SK-N-SH treated with all-trans-retinoic acid at 6 μM for 48 hours (cell line): ENCODE results near the gene UST.

Source experiments
- ATAC-seq: fragments of 200-7000 bp; cut with Tn5 transposase; 3 replicates; pipeline ENCODE4 v1.9.1; 2020; ENCODE audit warnings: mild to moderate bottlenecking, moderate library complexity
- BACH2 ChIP-seq: fragments of 250-450 bp; sonication (Bioruptor Pico); IDR thresholded peaks from 2 replicates; pipeline ENCODE4 v1.9.0; 2021; ENCODE audit warnings: mild to moderate bottlenecking, borderline replicate concordance
- CREB5 ChIP-seq: fragments of 250-450 bp; sonication (Bioruptor Pico); IDR thresholded peaks from 2 replicates; pipeline ENCODE4 v1.5.1; 2020; ENCODE audit warnings: low read depth, mild to moderate bottlenecking, moderate library complexity
- CSDC2 ChIP-seq: fragments of 250-450 bp; sonication (Bioruptor Pico); IDR thresholded peaks from 2 replicates; pipeline ENCODE4 v1.5.0; 2020; ENCODE audit warnings: mild to moderate bottlenecking, moderate library complexity
- ESRRG ChIP-seq: fragments of 250-450 bp; sonication (Bioruptor Pico); IDR thresholded peaks from 2 replicates; pipeline ENCODE4 v1.6.1; 2021; ENCODE audit warnings: mild to moderate bottlenecking
- GLIS3 ChIP-seq: fragments of 250-450 bp; sonication (Bioruptor Pico); IDR thresholded peaks from 2 replicates; pipeline ENCODE4 v1.5.0; 2020; ENCODE audit warnings: mild to moderate bottlenecking, moderate library complexity
- ISL1 ChIP-seq: fragments of 250-450 bp; sonication (Bioruptor Pico); IDR thresholded peaks from 2 replicates; pipeline ENCODE4 v2.1.2; 2022; ENCODE audit warnings: mild to moderate bottlenecking, moderate library complexity
- OSR1 ChIP-seq: fragments of 250-450 bp; sonication (Bioruptor Pico); IDR thresholded peaks from 2 replicates; pipeline ENCODE4 v1.8.0; 2022; ENCODE audit warnings: moderate library complexity, mild to moderate bottlenecking, inconsistent platforms
- PPARA ChIP-seq: fragments of 250-450 bp; sonication (Bioruptor Pico); IDR thresholded peaks from 2 replicates; pipeline ENCODE4 v1.5.0; 2020; ENCODE audit warnings: mild to moderate bottlenecking, borderline replicate concordance
- RARB ChIP-seq: fragments of 250-450 bp; sonication (Bioruptor Pico); IDR thresholded peaks from 2 replicates; pipeline ENCODE4 v1.8.0; 2021; ENCODE audit warnings: mild to moderate bottlenecking, moderate library complexity
- SNAI2 ChIP-seq: fragments of 250-450 bp; sonication (Bioruptor Pico); IDR thresholded peaks from 2 replicates; pipeline ENCODE4 v1.5.0; 2020; ENCODE audit warnings: mild to moderate bottlenecking, moderate library complexity
- TCF4 ChIP-seq: fragments of 250-450 bp; sonication (Bioruptor Pico); IDR thresholded peaks from 2 replicates; pipeline ENCODE4 v1.8.0; 2021; ENCODE audit warnings: mild to moderate bottlenecking, moderate library complexity, borderline replicate concordance
- TOX ChIP-seq: fragments of 250-450 bp; sonication (Bioruptor Pico); IDR thresholded peaks from 2 replicates; pipeline ENCODE4 v1.8.0; 2021; ENCODE audit warnings: mild to moderate bottlenecking, moderate library complexity, borderline replicate concordance
- TSHZ2 ChIP-seq: fragments of 250-450 bp; sonication (Bioruptor Pico); IDR thresholded peaks from 2 replicates; pipeline ENCODE4 v1.5.0; 2020; ENCODE audit warnings: mild to moderate bottlenecking, moderate library complexity
- ZC3H10 ChIP-seq: fragments of 250-450 bp; sonication (Bioruptor Pico); IDR thresholded peaks from 2 replicates; pipeline ENCODE4 v1.5.1; 2021; ENCODE audit warnings: mild to moderate bottlenecking, moderate library complexity
- ZFP3 ChIP-seq: fragments of 250-450 bp; sonication (Bioruptor Pico); IDR thresholded peaks from 2 replicates; pipeline ENCODE4 v1.5.0; 2020; ENCODE audit warnings: mild to moderate bottlenecking, moderate library complexity
- ZNF565 ChIP-seq: fragments of 450-650 bp; formaldehyde crosslinking; conservative IDR thresholded peaks from 2 replicates; pipeline ENCODE4 v1.5.0; 2020; ENCODE audit warnings: low read depth, mild to moderate bottlenecking, moderate library complexity
- ZNF70 ChIP-seq: fragments of 450-650 bp; formaldehyde crosslinking; IDR thresholded peaks from 2 replicates; pipeline ENCODE4 v1.5.0; 2020; ENCODE audit warnings: mild to moderate bottlenecking, moderate library complexity
- TF ChIP-seq, protein P1 (sequence below): fragments of 250-450 bp; sonication (Bioruptor Pico); IDR thresholded peaks from 2 replicates; pipeline ENCODE4 v1.8.0; 2020; ENCODE audit warnings: mild to moderate bottlenecking, moderate library complexity, borderline replicate concordance
- TF ChIP-seq, protein P2 (sequence below): fragments of 250-450 bp; sonication (Bioruptor Pico); IDR thresholded peaks from 2 replicates; pipeline ENCODE4 v1.5.1; 2021; ENCODE audit warnings: mild to moderate bottlenecking, moderate library complexity

The UST gene

DNA sequence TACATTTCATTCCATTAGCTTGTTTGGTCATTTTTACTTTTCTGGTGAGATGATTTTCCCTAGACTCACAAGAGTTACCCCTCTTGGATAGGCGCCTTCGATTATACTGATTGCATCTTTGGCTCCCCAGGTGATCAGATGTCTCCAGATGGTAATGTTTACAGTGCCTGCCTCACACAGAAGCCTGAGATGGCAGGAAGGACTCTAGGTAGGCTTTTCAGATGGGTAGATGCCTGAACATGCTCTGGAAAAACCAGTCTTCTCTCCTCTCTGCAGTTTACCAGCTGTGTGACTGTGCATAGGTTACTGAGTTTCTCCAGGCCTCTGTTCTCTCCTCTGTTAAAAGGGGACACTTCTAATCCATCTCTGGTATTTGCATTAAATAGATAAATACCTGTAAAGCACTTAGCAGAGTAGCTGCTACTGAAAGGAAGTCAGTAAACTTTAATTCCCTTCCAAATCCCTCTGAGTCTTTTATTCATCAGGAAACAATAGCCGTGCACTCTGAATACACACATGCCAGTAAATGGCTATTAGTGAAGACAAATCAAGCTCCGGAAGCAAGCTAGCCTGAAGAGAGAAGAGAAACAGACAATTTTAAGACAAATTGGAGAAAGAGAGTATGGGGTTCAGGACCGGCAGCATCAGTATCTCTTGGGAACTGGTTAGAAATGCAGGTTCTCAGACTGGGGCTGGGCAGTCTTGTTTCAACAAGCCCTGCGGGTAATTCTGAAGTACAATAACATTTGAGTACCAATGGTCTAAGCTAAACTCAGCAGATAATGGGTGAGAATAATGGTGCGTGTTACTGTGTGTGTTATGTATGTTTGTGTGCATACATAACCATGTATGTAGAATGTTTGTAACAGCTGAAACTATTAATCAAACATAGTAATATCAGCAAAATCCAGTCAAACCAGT, 139.4 kb downstream of the UST start:
- no peak for TF ChIP-seq ZNF70
- no peak for TF ChIP-seq TSHZ2
- no peak for TF ChIP-seq BACH2 (CRISPR knock-in tag)
- TF ChIP-seq, protein P1, sequence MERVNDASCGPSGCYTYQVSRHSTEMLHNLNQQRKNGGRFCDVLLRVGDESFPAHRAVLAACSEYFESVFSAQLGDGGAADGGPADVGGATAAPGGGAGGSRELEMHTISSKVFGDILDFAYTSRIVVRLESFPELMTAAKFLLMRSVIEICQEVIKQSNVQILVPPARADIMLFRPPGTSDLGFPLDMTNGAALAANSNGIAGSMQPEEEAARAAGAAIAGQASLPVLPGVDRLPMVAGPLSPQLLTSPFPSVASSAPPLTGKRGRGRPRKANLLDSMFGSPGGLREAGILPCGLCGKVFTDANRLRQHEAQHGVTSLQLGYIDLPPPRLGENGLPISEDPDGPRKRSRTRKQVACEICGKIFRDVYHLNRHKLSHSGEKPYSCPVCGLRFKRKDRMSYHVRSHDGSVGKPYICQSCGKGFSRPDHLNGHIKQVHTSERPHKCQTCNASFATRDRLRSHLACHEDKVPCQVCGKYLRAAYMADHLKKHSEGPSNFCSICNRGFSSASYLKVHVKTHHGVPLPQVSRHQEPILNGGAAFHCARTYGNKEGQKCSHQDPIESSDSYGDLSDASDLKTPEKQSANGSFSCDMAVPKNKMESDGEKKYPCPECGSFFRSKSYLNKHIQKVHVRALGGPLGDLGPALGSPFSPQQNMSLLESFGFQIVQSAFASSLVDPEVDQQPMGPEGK (CRISPR knock-in tag), result no peak
- no peak for TF ChIP-seq ESRRG (CRISPR knock-in tag)
- TF ChIP-seq, protein P2, sequence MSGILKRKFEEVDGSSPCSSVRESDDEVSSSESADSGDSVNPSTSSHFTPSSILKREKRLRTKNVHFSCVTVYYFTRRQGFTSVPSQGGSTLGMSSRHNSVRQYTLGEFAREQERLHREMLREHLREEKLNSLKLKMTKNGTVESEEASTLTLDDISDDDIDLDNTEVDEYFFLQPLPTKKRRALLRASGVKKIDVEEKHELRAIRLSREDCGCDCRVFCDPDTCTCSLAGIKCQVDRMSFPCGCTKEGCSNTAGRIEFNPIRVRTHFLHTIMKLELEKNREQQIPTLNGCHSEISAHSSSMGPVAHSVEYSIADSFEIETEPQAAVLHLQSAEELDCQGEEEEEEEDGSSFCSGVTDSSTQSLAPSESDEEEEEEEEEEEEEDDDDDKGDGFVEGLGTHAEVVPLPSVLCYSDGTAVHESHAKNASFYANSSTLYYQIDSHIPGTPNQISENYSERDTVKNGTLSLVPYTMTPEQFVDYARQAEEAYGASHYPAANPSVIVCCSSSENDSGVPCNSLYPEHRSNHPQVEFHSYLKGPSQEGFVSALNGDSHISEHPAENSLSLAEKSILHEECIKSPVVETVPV (CRISPR knock-in tag), result no peak
- no peak for TF ChIP-seq ISL1
- no peak for TF ChIP-seq ZC3H10 (CRISPR knock-in tag)
- no peak for TF ChIP-seq TCF4
- no peak for TF ChIP-seq SNAI2 (CRISPR knock-in tag)
- no peak for TF ChIP-seq OSR1 (CRISPR knock-in tag)
- no peak for TF ChIP-seq GLIS3 (CRISPR knock-in tag)
- TF ChIP-seq RARB, result no peak
- ATAC-seq, result peak; percentile 46

GRCh38 chr6:148887181-148887580, 140.4 kb downstream of the UST start:
- no peak for TF ChIP-seq CREB5 (CRISPR knock-in tag)
- no peak for TF ChIP-seq PPARA
- TF ChIP-seq, protein P2 (CRISPR knock-in tag), result no peak
- TF ChIP-seq OSR1 (CRISPR knock-in tag), result no peak
- no peak for TF ChIP-seq ZC3H10 (CRISPR knock-in tag)
- TF ChIP-seq ESRRG (CRISPR knock-in tag), result no peak
- no peak for TF ChIP-seq CSDC2 (CRISPR knock-in tag)
- TF ChIP-seq ZFP3 (CRISPR knock-in tag), result no peak
- no peak for TF ChIP-seq GLIS3 (CRISPR knock-in tag)
- TF ChIP-seq, protein P1 (CRISPR knock-in tag), result no peak
- ATAC-seq, result no peak

DNA sequence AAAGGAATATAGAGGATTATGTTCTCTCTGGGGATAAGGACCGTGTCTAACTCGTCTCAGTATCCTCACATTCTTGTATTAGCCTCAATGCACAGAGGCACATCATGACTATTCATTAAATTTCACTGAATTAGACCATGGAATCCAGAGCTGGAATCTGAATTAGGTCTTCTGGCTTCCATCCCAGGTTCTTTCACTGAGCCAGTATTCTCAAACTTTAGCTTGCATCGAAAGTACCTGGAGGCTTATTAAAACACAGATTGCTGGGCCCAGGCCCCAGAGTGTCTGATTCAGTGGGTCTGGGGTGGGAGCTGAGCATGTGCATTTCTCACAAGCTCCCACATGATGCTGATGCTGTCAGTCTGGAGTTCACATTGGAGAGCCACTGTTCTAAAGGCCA, 142.0 kb downstream of the UST start:
- ATAC-seq, result peak; percentile 13; the same call in 1 of the 3 replicates
- no peak for TF ChIP-seq ZFP3 (CRISPR knock-in tag)
- TF ChIP-seq SNAI2 (CRISPR knock-in tag), result no peak
- TF ChIP-seq TSHZ2, result no peak
- TF ChIP-seq ZNF70, result no peak
- no peak for TF ChIP-seq GLIS3 (CRISPR knock-in tag)
- no peak for TF ChIP-seq TOX
- TF ChIP-seq OSR1 (CRISPR knock-in tag), result no peak
- no peak for TF ChIP-seq CREB5 (CRISPR knock-in tag)
- TF ChIP-seq RARB, result no peak
- no peak for TF ChIP-seq ZNF565
- no peak for TF ChIP-seq CSDC2 (CRISPR knock-in tag)
- no peak for TF ChIP-seq ISL1
- TF ChIP-seq PPARA, result no peak
